MM.1S (cell line): Measurements from ENCODE around the gene GCSAM.

Experiments used
- DNase-seq: peaks from one replicate; pipeline ENCODE4 v3.0.0-alpha.2; 2015
- H2AFZ ChIP-seq: fragments of 300-600 bp; sonication (generic); 2 replicates; pipeline ENCODE4 v1.6.0; 2016; ENCODE audit warnings: antibody characterized with exemption, low read length
- H3F3A ChIP-seq: fragments of 300-600 bp; sonication (generic); 2 replicates; pipeline ENCODE4 v1.6.1; 2016; ENCODE audit warnings: mild to moderate bottlenecking, antibody characterized with exemption, low read length, moderate library complexity, mixed read lengths; ENCODE audit not compliant: insufficient read depth
- H3K27ac ChIP-seq: fragments of 300-600 bp; sonication (generic); 2 replicates; pipeline ENCODE4 v1.5.1; 2016; ENCODE audit warnings: mild to moderate bottlenecking, low read length
- H3K27me3 ChIP-seq: fragments of 300-600 bp; sonication (generic); replicated peaks from 2 replicates; pipeline ENCODE4 v1.6.0; 2016; ENCODE audit warnings: low read length; ENCODE audit not compliant: insufficient read depth
- H3K36me3 ChIP-seq: fragments of 300-600 bp; sonication (generic); replicated peaks from 2 replicates; pipeline ENCODE4 v1.6.1; 2016; ENCODE audit warnings: mild to moderate bottlenecking, low read length, mixed read lengths; ENCODE audit not compliant: insufficient read depth
- H3K4me1 ChIP-seq: fragments of 300-600 bp; sonication (generic); 2 replicates; pipeline ENCODE4 v1.6.1; 2016; ENCODE audit warnings: low read length, mixed read lengths
- H3K4me2 ChIP-seq: fragments of 300-600 bp; sonication (generic); 2 replicates; pipeline ENCODE4 v1.6.0; 2016; ENCODE audit warnings: low read depth, low read length
- H3K4me3 ChIP-seq: fragments of 300-600 bp; sonication (generic); 2 replicates; pipeline ENCODE4 v1.5.1; 2016; ENCODE audit warnings: low read length, mixed read lengths
- H3K79me2 ChIP-seq: fragments of 300-600 bp; sonication (generic); 2 replicates; pipeline ENCODE4 v1.6.1; 2016; ENCODE audit warnings: mixed run types, low read length, mixed read lengths
- H3K9ac ChIP-seq: fragments of 300-600 bp; sonication (generic); 2 replicates; pipeline ENCODE4 v1.6.1; 2016; ENCODE audit warnings: low read length, mixed read lengths
- H3K9me2 ChIP-seq: fragments of 300-600 bp; sonication (generic); replicated peaks from 2 replicates; pipeline ENCODE4 v1.6.1; 2016; ENCODE audit warnings: mild to moderate bottlenecking, low read length, mixed read lengths; ENCODE audit not compliant: insufficient read depth
- H3K9me3 ChIP-seq: fragments of 300-600 bp; sonication (generic); replicated peaks from 2 replicates; pipeline ENCODE4 v1.6.1; 2016; ENCODE audit warnings: mild to moderate bottlenecking, low read length, mixed read lengths; ENCODE audit not compliant: insufficient read depth
- H4K20me1 ChIP-seq: fragments of 300-600 bp; sonication (generic); 2 replicates; pipeline ENCODE4 v1.6.1; 2016; ENCODE audit warnings: mild to moderate bottlenecking, low read length, moderate library complexity, mixed read lengths; ENCODE audit not compliant: insufficient read depth
- CTCF ChIP-seq: fragments of 300-600 bp; sonication (generic); IDR thresholded peaks from 2 replicates; pipeline ENCODE4 v1.5.1; 2016; ENCODE audit warnings: antibody characterized with exemption, low read length, mixed read lengths
- EZH2 ChIP-seq: fragments of 300-600 bp; sonication (generic); optimal IDR thresholded peaks from 2 replicates; pipeline ENCODE3; 2017; ENCODE audit warnings: low read depth, mild to moderate bottlenecking, antibody characterized with exemption, low read length, mixed read lengths
- EZH2phosphoT487 ChIP-seq: fragments of 300-600 bp; sonication (generic); IDR thresholded peaks from 2 replicates; pipeline ENCODE4 v1.6.1; 2018; ENCODE audit warnings: antibody characterized with exemption, low read length

Gene GCSAM

GRCh38 chr3:112137781-112138180 lies 4.7 kb upstream of the GCSAM start:
- Histone ChIP-seq H3K9ac (no peak overlapping the region), H3K27ac (no peak overlapping the region)

GRCh38 chr3:112136959-112137693 lies 4.1 kb upstream of the GCSAM start:
- Histone ChIP-seq H2AFZ (peak overlapping the region; percentile 15; the same call in 1 of the 2 replicates), H3K9me3 (no peaks in the 10 kb centered on the region), H3K27me3 (no peaks in the 10 kb centered on the region), H3F3A (peaks cover 28% of the 10 kb centered on the region), H3K79me2 (peaks cover 5% of the 10 kb centered on the region), H3K4me2 (0 out of 2 replicates have a peak overlapping the region, but pooled peaks have one; percentile 9), H3K36me3 (no peaks in the 10 kb centered on the region), H4K20me1 (no peaks in the 10 kb centered on the region), H3K9me2 (no peaks in the 10 kb centered on the region), H3K4me3 (no peak overlapping the region), H3K4me1 (peaks cover 46% of the 10 kb centered on the region), H3K9ac (no peak overlapping the region), H3K27ac (no peak overlapping the region)
- DNase-seq = peak; percentile 70
- TF ChIP-seq EZH2 (no peak), EZH2phosphoT487 (no peak), CTCF (peak; percentile 80)

More at GRCh38 chr3:112137781-112138180, 4.7 kb upstream of the GCSAM start:
- Histone ChIP-seq H3K9me3 (no peaks in the 10 kb centered on the region), H3K27me3 (no peaks in the 10 kb centered on the region), H3K4me2 (no peak overlapping the region), H3K4me3 (no peak overlapping the region), H3K4me1 (peaks cover 46% of the 10 kb centered on the region), H3K36me3 (no peaks in the 10 kb centered on the region), H3K9me2 (no peaks in the 10 kb centered on the region), H3K79me2 (no peaks in the 10 kb centered on the region), H2AFZ (no peak overlapping the region), H3F3A (peaks cover 22% of the 10 kb centered on the region), H4K20me1 (no peaks in the 10 kb centered on the region)
- TF ChIP-seq EZH2 (no peak), EZH2phosphoT487 (no peak), CTCF (no peak)
- no peak for DNase-seq

GRCh38 chr3:112136046-112136445 lies 3.0 kb upstream of the GCSAM start:
- H3K9me3 ChIP-seq = no peaks in the 10 kb centered on the region
- no peak for DNase-seq
- H3K27me3 ChIP-seq = no peaks in the 10 kb centered on the region
- H3K36me3 ChIP-seq = no peaks in the 10 kb centered on the region
- no peaks in the 10 kb centered on the region for H4K20me1 ChIP-seq
- no peak overlapping the region for H2AFZ ChIP-seq
- no peak overlapping the region for H3K4me3 ChIP-seq
- H3K79me2 ChIP-seq = peaks cover 15% of the 10 kb centered on the region
- H3K4me1 ChIP-seq = peaks cover 48% of the 10 kb centered on the region
- H3K9me2 ChIP-seq = no peaks in the 10 kb centered on the region
- H3F3A ChIP-seq = peaks cover 31% of the 10 kb centered on the region
- TF ChIP-seq CTCF (no peak), EZH2phosphoT487 (no peak), EZH2 (no peak)
- no peak overlapping the region for H3K9ac ChIP-seq
- H3K4me2 ChIP-seq = no peak overlapping the region
- H3K27ac ChIP-seq = no peak overlapping the region
